CD4-positive, alpha-beta T cell treated with Interleukin-6 for 4 hours (primary cell): ENCODE measurements around the gene PTPRO.

Source experiments
- DNase-seq: peaks from one replicate; pipeline ENCODE4 v3.0.0-alpha.2; 2020; ENCODE audit warnings: mixed read lengths

Gene PTPRO

GRCh38 chr12:15458008-15458407, 135.7 kb downstream of the PTPRO start:
- no peak for DNase-seq

- DNase-seq, result no peak
Observed at GRCh38 chr12:15468911-15469310, 146.6 kb downstream of the PTPRO start.

- no peak for DNase-seq
Observed at GRCh38 chr12:15469356-15469755, 147.0 kb downstream of the PTPRO start.

GRCh38 chr12:15472036-15472435, 149.7 kb downstream of the PTPRO start:
- DNase-seq, result no peak

- DNase-seq, result no peak
Observed at GRCh38 chr12:15474766-15475165, 152.5 kb downstream of the PTPRO start.

GRCh38 chr12:15477761-15478160, 155.5 kb downstream of the PTPRO start:
- DNase-seq, result no peak

- DNase-seq, result no peak
Observed at GRCh38 chr12:15481846-15482245, 159.5 kb downstream of the PTPRO start.

- no peak for DNase-seq
Observed at GRCh38 chr12:15485466-15485865, 163.2 kb downstream of the PTPRO start.

- no peak for DNase-seq
Observed at GRCh38 chr12:15486859-15487258, 164.6 kb downstream of the PTPRO start.

GRCh38 chr12:15488481-15488880, 166.2 kb downstream of the PTPRO start:
- DNase-seq, result no peak

- DNase-seq, result no peak
Observed at GRCh38 chr12:15494329-15495046, 172.2 kb downstream of the PTPRO start.

GRCh38 chr12:15495746-15496145, 173.4 kb downstream of the PTPRO start:
- DNase-seq, result no peak

GRCh38 chr12:15496738-15497137, 174.4 kb downstream of the PTPRO start:
- no peak for DNase-seq

GRCh38 chr12:15497671-15498292, 175.5 kb downstream of the PTPRO start:
- no peak for DNase-seq

- no peak for DNase-seq
Observed at GRCh38 chr12:15502211-15502610, 179.9 kb downstream of the PTPRO start.

GRCh38 chr12:15505616-15506015, 183.3 kb downstream of the PTPRO start:
- DNase-seq, result no peak

GRCh38 chr12:15515010-15515409, 192.7 kb downstream of the PTPRO start:
- DNase-seq, result no peak

- DNase-seq, result no peak
Observed at GRCh38 chr12:15520083-15520482, 197.8 kb downstream of the PTPRO start.

GRCh38 chr12:15520844-15521243, 198.5 kb downstream of the PTPRO start:
- no peak for DNase-seq

GRCh38 chr12:15522574-15523187, 200.4 kb downstream of the PTPRO start:
- DNase-seq, result no peak

- no peak for DNase-seq
Observed at GRCh38 chr12:15525441-15525840, 203.1 kb downstream of the PTPRO start.

GRCh38 chr12:15526033-15526432, 203.7 kb downstream of the PTPRO start:
- DNase-seq, result no peak

GRCh38 chr12:15527201-15528080, 205.1 kb downstream of the PTPRO start:
- DNase-seq, result no peak
